Stimulated activated CD8-positive, alpha-beta memory T cell treated with anti-CD3 and anti-CD28 coated beads, Interleukin-15, amount 100 ng/mL, for 4 hours (primary cell): ENCODE data around the gene BOD1L1.
"Not testable (repeated sequence)": the region's sequence is repeated elsewhere in the genome, so short reads cannot be mapped to it uniquely, and the experiment has no call there.

Experiments used
- DNase-seq, 2 donors: peaks; one replicate each; pipeline ENCODE4 v3.0.0-alpha.2; 2020; ENCODE audit warnings: low read depth in 2 of 2

Gene BOD1L1

DNA sequence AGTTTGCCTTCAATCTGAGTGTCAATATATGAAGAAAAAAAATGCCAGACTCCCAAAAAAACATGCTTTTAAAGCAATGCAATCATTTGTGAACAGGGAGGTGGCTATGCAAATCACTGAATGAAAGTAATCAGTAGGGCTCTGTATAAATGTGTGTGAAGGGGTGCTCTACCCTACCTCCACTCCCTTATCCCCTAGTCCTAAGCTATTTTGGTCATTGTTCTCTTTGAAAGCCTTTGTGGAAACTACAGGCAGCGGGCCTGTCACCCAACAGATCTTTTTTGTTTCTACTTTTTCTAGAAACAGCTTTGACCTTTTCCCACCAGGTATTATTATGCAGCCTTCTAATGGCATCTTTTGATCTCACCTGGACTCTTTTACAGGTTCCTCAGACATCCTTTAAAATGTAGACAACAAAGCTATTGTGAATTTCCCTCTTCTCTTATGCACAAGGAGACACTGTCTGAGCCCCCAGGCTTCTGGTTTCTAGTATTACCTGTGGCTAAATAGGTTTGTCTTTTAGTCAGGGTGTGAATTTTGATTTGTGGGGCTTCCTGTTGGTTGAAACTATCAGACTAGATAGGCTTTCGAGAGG is 9.2 kb downstream of the BOD1L1 start:
- no peak for DNase-seq

DNA sequence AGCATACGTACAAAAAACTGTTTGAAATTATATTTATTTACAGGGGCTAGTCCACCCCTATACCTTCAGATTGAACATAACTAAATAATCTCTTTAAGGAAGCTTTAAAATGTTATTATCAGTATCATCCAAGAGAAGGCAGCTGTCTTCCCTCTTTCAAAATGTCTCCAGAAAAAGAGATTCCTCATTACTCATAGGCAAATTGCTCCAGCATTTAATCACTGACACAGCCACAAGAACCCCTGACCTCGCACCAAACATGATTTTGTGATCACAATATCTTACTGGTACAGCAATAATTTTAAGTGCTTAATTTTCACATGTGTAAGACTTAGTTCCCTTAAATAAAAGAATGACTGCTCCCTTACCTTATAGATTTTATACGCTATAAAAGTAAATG is 9.7 kb downstream of the BOD1L1 start:
- DNase-seq, result no peak

DNA sequence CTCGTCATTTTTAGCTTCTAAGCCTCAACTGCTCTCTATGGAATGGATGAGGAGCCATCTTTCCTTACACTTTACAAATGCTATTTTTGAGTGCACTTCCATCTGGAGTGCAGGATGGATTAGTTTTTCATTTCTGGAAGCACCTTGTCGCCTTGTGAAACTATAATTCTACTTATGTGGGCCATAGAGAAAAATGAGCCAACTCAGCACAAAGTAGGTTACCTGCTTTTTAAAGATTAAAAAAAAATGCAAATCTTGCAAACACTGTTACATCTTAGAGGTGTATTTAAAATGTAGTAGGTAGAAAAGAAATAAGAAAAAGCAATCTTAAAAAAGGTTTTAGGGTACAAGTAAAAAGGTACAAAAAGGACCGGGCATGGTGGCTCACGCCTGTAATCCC is 10.9 kb downstream of the BOD1L1 start:
- DNase-seq, result no peak

GRCh38 chr4:13615161-13615560 is 12.4 kb downstream of the BOD1L1 start:
- DNase-seq, result no peak

- DNase-seq, result no peak
Measured at GRCh38 chr4:13612569-13612968, 15.0 kb downstream of the BOD1L1 start.

GRCh38 chr4:13611283-13611842 is 16.2 kb downstream of the BOD1L1 start:
- DNase-seq, result no peak

GRCh38 chr4:13605330-13605729 is 22.2 kb downstream of the BOD1L1 start:
- no peak for DNase-seq

- DNase-seq, result no peak
Measured at GRCh38 chr4:13601848-13602247, 25.7 kb downstream of the BOD1L1 start.

GRCh38 chr4:13601048-13601447 is 26.5 kb downstream of the BOD1L1 start:
- DNase-seq, result no peak

DNA sequence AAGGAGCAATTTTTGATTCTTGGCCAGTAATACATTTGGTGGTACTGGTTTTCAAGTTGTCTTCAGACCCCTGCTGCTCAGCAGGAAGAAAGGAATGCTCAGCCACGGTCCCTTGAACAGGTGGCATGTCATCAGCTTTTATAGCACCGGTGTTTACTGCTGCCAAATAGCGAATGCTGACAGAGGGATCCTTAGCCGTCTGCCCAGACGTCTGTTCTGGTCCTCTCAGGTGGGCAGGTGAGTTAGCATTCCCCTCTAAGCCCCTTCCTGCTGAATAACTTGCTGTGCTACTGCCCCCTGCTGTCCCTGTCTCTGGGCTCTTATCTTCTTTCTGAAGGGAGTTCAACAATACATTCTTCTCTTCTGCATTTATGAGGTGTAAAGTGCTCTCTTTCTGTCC is 28.4 kb downstream of the BOD1L1 start:
- DNase-seq, result no peak

DNA sequence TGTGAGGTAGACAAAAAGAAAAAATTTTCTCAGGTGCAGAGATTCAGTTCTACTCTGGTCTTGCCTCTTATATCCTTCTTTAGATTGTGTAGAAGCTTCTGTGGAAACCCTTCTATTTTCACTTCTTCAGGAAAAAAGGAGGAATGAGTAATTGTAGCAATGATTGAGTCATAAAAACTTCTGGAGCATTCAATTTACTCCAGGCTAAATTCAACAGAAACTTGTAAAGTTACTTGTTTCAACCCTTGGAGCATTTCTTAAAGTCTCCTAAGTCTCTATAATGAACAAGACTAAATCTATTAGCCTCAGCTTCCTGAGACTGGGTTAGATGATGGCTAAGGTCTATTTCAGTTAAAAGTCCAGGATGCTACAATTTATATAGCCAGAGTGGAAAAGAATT is 29.9 kb downstream of the BOD1L1 start:
- no peak for DNase-seq

DNA sequence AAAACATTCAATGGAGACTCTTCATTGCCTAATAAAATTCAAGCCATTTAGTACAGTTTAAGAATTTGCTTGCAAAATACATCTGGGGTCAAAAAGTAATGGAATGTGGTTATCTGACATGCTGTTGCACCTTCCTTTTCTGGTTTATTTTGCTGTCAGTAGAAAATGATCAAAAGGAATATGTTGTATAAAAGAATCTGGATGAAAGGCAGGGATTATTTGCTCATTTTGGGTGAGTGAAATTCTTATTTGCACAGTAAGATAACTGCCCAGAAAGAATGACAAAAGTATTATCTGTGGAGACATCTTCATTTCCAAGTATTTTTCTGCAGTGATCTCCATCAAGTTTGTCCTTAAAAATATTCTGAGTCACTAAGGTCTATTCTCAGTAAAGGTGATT is 30.4 kb downstream of the BOD1L1 start:
- DNase-seq, result no peak

- DNase-seq, result no peak
Measured at GRCh38 chr4:13592220-13592619, 35.3 kb downstream of the BOD1L1 start.

GRCh38 chr4:13590766-13591165 is 36.8 kb downstream of the BOD1L1 start:
- DNase-seq, result no peak

- DNase-seq, result no peak
Measured at GRCh38 chr4:13588954-13589353, 38.6 kb downstream of the BOD1L1 start.

- no peak for DNase-seq
Measured at GRCh38 chr4:13584481-13584880, 43.0 kb downstream of the BOD1L1 start.

DNA sequence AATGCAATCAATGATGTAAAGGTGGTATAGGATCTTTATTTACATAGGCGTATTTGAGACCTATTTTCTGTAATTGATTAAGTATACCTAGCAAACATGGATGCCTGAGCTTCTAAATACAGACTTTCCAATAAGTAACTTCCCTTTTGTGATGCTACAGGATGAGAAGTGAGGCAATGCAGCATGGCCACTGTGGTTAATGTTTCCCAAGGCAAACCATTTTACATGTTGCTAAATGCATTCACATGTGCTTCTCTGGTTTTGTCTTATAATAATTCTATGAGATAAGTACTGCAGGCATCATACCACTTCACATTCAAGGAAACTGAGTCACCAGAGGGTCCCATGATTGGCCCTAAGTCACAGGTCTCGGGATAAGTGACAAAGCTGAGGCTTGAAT is 47.5 kb downstream of the BOD1L1 start:
- DNase-seq, result no peak

- DNase-seq, result no peak
Measured at GRCh38 chr4:13577660-13578059, 49.9 kb downstream of the BOD1L1 start.

GRCh38 chr4:13570916-13571315 is 56.6 kb downstream of the BOD1L1 start:
- no peak for DNase-seq

DNA sequence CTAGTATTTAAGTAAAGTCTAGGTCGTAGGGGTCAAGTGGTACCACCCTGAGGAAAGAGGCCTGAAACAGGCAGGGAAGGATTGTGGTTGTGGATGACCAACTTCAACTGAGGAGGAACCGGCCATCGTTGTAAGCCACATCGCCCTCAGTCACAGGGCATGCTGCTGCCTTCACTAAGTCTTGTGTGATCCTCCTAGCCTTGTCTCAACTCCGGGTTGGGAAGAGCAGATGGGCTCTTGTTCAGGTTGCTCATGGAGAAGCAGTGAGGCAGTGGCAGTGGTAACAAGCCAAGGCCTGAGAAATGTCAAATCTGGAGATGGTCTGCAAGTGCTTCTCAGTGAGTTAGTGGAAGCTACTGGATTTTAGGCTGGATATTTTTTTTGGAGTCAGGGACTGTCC is 60.4 kb downstream of the BOD1L1 start:
- no peak for DNase-seq

GRCh38 chr4:13562876-13563275 is 64.6 kb downstream of the BOD1L1 start:
- DNase-seq, result no peak

GRCh38 chr4:13561673-13562072 is 65.9 kb downstream of the BOD1L1 start:
- no peak for DNase-seq

- not testable (repeated sequence) for DNase-seq
Measured at GRCh38 chr4:13560111-13560510, 67.4 kb downstream of the BOD1L1 start.

DNA sequence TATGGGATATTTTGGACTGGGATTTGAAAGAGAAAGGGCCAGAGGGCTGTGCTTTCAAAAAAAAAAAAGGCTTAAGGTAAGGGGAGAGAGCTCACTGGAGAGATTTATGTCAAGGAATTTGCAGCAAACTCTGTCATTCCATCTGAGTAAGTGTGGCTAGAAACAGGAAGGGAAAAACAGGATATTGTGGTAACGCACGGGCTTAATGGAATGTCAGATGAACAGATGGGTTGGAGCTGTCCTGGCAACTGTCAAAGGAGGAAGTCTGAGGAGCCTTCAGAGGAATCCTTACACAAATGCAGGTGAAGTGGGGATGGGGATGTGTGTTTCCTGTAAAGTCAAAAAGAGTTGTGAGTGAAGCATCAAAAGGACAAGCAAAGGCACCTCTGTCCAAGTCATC is 68.1 kb downstream of the BOD1L1 start:
- no peak for DNase-seq
